ENCODE results near the gene TBCD. TPM values are rescaled to one million over a fixed set of nuclear protein-coding genes. Genes with fewer than 3 reads are reported as not detected.

TBCD gene
- total and polyA plus RNA-seq, 2 donors (not counting 1 experiment from before 2014, with no cell fraction given) = 22.1 to 36.7 TPM

GRCh38 chr17:82713071-82713723 lies 38.7 kb upstream of the TBCD start:
- no peaks in the 10 kb centered on the region for H3K36me3 ChIP-seq (ENCODE audit: control insufficient read depth, insufficient read depth, low read length)
- no peak overlapping the region for H3K9ac ChIP-seq (ENCODE audit: insufficient read depth, low read length)
- no peaks in the 10 kb centered on the region for H3K9me3 ChIP-seq (ENCODE audit: control insufficient read depth, insufficient read depth, low read depth, low read length)
- H3K79me2 ChIP-seq (ENCODE audit: control insufficient read depth, insufficient read depth, low read length) = peaks cover 9% of the 10 kb centered on the region
- no peak for DNase-seq (ENCODE audit: low read depth in 2 of 2)
- peaks cover 4% of the 10 kb centered on the region for H3K4me1 ChIP-seq (ENCODE audit: control insufficient read depth, extremely low read depth, insufficient read depth, low read length)
- H4K20me1 ChIP-seq (ENCODE audit: control insufficient read depth, extremely low read depth, insufficient read depth, low read length) = no peaks in the 10 kb centered on the region
- no peak for TF ChIP-seq CTCF (conservative IDR thresholded peaks at IDR 0.05 in 1 of 2, IDR thresholded peaks at IDR 0.05 in 1 of 2; ENCODE audit: low read depth in 1 of 2, low read length in 2 of 2)
- TF ChIP-seq EZH2 (IDR thresholded peaks at IDR 0.05; ENCODE audit: low read length, missing control alignments) = no peak
- no peak overlapping the region for H3K4me2 ChIP-seq (ENCODE audit: extremely low read depth, insufficient read depth, low read length)
- no peak overlapping the region for H3K4me3 ChIP-seq (replicated peaks in 1 of 4; ENCODE audit: control extremely low read depth in 1 of 4, insufficient read depth in 1 of 4, low read depth in 3 of 4, low read length in 4 of 4)
- H3K27ac ChIP-seq (ENCODE audit: insufficient read depth, low read length) = no peak overlapping the region
- H2AFZ ChIP-seq (ENCODE audit: low read length) = no peak overlapping the region
- H3K27me3 ChIP-seq (ENCODE audit: control insufficient read depth, insufficient read depth, low read length) = no peaks in the 10 kb centered on the region

DNA sequence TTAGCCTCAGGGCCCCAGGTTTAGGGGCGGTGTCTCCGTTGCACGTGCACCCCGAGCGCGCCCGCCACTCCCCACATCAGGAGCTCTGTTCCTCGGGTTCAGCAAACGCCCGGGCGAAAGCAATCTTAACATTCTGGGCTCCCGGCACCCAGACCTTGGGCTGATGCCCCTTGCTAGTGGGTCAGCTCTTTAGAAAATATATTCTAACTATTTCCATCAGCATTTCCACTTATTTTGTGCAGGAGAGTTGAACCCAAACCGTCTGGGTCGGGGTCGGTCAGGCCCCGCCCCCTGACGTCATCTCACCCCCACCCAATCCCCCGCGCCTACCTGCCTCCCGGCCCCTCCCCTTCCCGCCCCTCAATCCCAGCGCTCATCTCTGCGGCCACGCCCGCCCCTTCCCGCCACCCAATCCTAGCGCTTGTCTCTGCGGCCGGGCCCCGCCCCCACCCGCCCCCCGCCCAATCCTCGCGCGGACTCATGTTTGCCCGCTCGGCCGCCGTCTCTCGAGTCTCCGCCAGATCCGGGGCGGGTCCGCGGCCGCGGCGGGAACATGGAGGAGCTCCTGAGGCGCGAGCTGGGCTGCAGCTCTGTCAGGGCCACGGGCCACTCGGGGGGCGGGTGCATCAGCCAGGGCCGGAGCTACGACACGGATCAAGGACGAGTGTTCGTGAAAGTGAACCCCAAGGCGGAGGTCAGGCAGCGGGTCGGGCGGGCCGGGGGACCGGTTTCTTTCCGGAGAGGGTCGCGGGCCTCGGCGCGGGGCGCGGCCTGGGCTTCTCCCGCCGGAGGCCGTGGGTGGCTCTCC lies 35.5 kb upstream of the TBCD start, which contains the start of gene FN3KRP:
FN3KRP (plus strand) TSS at position 504 of the 808 bp plus-strand sequence; CDS start at position 554, 50 bp downstream.
- H3K4me2 ChIP-seq (ENCODE audit: extremely low read depth, insufficient read depth, low read length) = peak within 1 kb of the TSS; percentile 93
- H3K4me3 ChIP-seq (replicated peaks in 1 of 4; ENCODE audit: control extremely low read depth in 1 of 4, insufficient read depth in 1 of 4, low read depth in 3 of 4, low read length in 4 of 4) = peak within 1 kb of the TSS; percentile 78 to 85 (median 80)
- no peak for TF ChIP-seq EZH2 (IDR thresholded peaks at IDR 0.05; ENCODE audit: low read length, missing control alignments)
- TF ChIP-seq CTCF (conservative IDR thresholded peaks at IDR 0.05 in 1 of 2, IDR thresholded peaks at IDR 0.05 in 1 of 2; ENCODE audit: low read depth in 1 of 2, low read length in 2 of 2) = no peak
- DNase-seq (ENCODE audit: low read depth in 2 of 2) = peak; percentile 87 to 92
- H3K36me3 ChIP-seq (ENCODE audit: control insufficient read depth, insufficient read depth, low read length) = peaks cover 1% of the 10 kb centered on the region
- peaks cover 4% of the 10 kb centered on the region for H3K4me1 ChIP-seq (ENCODE audit: control insufficient read depth, extremely low read depth, insufficient read depth, low read length)
- H4K20me1 ChIP-seq (ENCODE audit: control insufficient read depth, extremely low read depth, insufficient read depth, low read length) = no peaks in the 10 kb centered on the region
- H3K9me3 ChIP-seq (ENCODE audit: control insufficient read depth, insufficient read depth, low read depth, low read length) = no peaks in the 10 kb centered on the region
- peak within 1 kb of the TSS; percentile 78 for H2AFZ ChIP-seq (ENCODE audit: low read length)
- H3K79me2 ChIP-seq (ENCODE audit: control insufficient read depth, insufficient read depth, low read length) = peaks cover 12% of the 10 kb centered on the region
- no peaks in the 10 kb centered on the region for H3K27me3 ChIP-seq (ENCODE audit: control insufficient read depth, insufficient read depth, low read length)
- H3K9ac ChIP-seq (ENCODE audit: insufficient read depth, low read length) = peak within 1 kb of the TSS; percentile 71
- peak within 1 kb of the TSS; percentile 67 for H3K27ac ChIP-seq (ENCODE audit: insufficient read depth, low read length)

- DNase-seq (ENCODE audit: low read depth in 2 of 2) = no peak
- Histone ChIP-seq H4K20me1 (ENCODE audit: control insufficient read depth, extremely low read depth, insufficient read depth, low read length) (no peaks in the 10 kb centered on the region), H3K36me3 (ENCODE audit: control insufficient read depth, insufficient read depth, low read length) (peaks cover 4% of the 10 kb centered on the region)
Observed at GRCh38 chr17:82718986-82719685, 32.7 kb upstream of the TBCD start.

More at GRCh38 chr17:82718986-82719685, 32.7 kb upstream of the TBCD start:
- H3K9me3 ChIP-seq (ENCODE audit: control insufficient read depth, insufficient read depth, low read depth, low read length) = no peaks in the 10 kb centered on the region
- H3K9ac ChIP-seq (ENCODE audit: insufficient read depth, low read length) = no peak overlapping the region
- peaks cover 4% of the 10 kb centered on the region for H3K4me1 ChIP-seq (ENCODE audit: control insufficient read depth, extremely low read depth, insufficient read depth, low read length)
- TF ChIP-seq EZH2 (IDR thresholded peaks at IDR 0.05; ENCODE audit: low read length, missing control alignments) (no peak), CTCF (conservative IDR thresholded peaks at IDR 0.05 in 1 of 2, IDR thresholded peaks at IDR 0.05 in 1 of 2; ENCODE audit: low read depth in 1 of 2, low read length in 2 of 2) (no peak)
- H3K27ac ChIP-seq (ENCODE audit: insufficient read depth, low read length) = no peak overlapping the region
- H3K27me3 ChIP-seq (ENCODE audit: control insufficient read depth, insufficient read depth, low read length) = no peaks in the 10 kb centered on the region
- no peak overlapping the region for H2AFZ ChIP-seq (ENCODE audit: low read length)
- H3K79me2 ChIP-seq (ENCODE audit: control insufficient read depth, insufficient read depth, low read length) = peaks cover 12% of the 10 kb centered on the region
- H3K4me3 ChIP-seq (replicated peaks in 1 of 4; ENCODE audit: control extremely low read depth in 1 of 4, insufficient read depth in 1 of 4, low read depth in 3 of 4, low read length in 4 of 4) = no peak overlapping the region
- no peak overlapping the region for H3K4me2 ChIP-seq (ENCODE audit: extremely low read depth, insufficient read depth, low read length)

Data from fibroblast of lung (primary cell).